Skin epidermis (tissue), 12 donors: ENCODE measurements around the gene FBXL15.

Experiments used
- H3K27ac ChIP-seq, 21 experiments: fragments of 200-600 bp; sonication (generic) in 11 of 21; one replicate each; pipeline ENCODE4 v1.5.0; 2020; ENCODE audit warnings: mild to moderate bottlenecking in 3 of 21, inconsistent platforms in 2 of 21, moderate library complexity in 2 of 21
- H3K4me3 ChIP-seq, 7 experiments: fragments of 200-600 bp; sonication (generic) in 2 of 7; one replicate each; pipeline ENCODE4 v1.5.0; 2020; ENCODE audit warnings: inconsistent platforms in 2 of 7, mild to moderate bottlenecking in 2 of 7, moderate library complexity in 1 of 7

FBXL15 gene, protein sequence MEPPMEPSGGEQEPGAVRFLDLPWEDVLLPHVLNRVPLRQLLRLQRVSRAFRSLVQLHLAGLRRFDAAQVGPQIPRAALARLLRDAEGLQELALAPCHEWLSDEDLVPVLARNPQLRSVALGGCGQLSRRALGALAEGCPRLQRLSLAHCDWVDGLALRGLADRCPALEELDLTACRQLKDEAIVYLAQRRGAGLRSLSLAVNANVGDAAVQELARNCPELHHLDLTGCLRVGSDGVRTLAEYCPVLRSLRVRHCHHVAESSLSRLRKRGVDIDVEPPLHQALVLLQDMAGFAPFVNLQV

DNA sequence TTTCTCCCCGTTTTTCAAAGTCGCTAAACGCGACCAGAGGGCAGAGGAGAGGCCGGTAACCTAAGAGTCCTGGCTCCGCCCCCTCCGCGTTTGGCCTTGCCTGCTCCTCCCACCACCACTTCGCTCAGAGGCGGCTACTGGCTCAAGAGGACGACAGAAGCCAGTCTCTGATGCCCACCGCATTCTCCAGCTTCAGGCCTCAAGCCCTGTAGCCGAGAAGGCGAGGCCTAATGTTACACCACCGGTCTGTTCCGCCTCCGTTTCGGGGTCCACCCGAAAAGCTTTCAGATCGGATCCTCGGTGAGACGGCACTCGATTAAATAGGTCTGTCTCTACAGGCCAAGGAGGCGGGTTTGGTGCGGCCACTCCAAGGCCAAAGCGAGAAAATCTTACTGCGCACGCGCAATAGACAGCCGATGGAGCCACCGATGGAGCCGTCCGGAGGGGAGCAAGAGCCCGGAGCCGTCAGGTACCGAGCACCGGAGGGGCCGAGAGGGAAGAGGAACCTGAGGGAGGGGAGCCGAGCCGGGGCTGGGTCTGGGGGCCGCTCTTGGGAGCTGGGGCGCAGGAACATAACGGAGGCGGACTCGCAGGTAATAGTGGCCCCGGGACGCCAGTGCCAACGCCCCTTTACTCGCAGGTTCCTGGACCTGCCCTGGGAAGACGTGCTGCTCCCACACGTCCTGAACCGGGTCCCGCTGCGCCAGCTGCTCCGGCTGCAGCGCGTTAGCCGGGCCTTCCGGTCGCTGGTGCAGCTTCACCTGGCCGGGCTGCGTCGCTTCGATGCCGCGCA is at the start of gene FBXL15:
FBXL15 (plus strand) TSS at position 123 of the 793 bp plus-strand sequence; CDS start at position 417, 294 bp downstream.
- Histone ChIP-seq H3K4me3 (peak within 1 kb of the TSS; percentile 72 to 89 (median 74)), H3K27ac (peak within 1 kb of the TSS; percentile 62 to 95 (median 88))

DNA sequence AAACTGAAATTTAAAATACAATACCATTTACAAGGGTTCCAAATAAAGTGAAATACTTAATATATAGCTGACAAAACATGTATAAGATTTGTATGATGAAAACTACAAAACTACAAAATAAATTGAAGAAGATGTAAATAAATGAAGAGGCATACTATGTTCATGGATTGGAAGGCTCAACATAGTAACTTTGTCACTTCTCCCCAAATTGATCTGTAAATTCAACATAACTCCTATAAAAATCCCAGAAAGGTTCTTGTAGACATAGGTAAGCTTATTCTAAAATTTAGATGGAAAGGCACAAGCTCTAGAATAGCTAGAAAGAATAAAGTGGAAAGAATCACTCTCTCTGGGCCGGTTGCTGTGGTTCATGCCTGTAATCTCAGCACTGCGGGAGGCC is 49.3 kb upstream of the FBXL15 start:
- Histone ChIP-seq H3K27ac (no peak overlapping the region), H3K4me3 (no peak overlapping the region)

DNA sequence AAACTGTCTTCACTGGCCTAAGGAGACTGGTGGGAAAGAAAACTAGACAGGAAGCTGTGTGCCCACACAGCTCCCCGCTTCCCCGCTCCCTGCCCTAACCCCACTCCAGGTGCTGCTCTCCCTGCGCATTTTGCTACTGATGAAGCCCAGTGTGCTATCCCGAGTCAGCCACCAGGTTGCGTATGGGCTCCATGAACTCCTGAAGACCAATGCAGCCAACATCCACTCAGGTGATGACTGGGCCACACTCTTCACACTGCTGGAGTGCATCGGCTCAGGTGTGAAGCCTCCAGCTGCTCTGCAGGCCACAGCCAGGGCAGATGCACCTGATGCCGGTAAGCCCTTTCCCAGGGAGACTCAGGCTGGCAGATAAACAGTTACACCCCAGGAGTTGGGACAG is 45.4 kb upstream of the FBXL15 start:
- Histone ChIP-seq H3K4me3 (no peak overlapping the region), H3K27ac (no peak overlapping the region)

DNA sequence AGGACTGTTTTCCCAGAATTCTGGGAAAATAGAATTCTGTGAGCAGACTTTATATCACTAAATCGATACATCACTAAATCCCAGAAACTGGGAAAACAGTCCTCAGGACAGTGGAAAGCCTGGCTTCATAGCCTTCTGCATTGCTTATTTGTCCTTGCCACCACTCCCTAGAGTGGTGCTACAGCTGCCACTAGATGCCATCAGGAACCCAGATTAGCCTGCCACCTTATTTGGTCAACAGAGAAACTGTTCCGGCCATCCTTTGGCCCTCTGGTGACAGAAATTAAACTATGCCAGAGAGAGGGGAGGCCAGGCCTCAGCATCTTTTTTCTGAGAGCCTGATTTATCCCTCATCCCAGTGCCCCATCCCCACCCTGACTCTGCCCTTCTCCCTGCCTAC is 44.8 kb upstream of the FBXL15 start:
- Histone ChIP-seq H3K27ac (no peak overlapping the region), H3K4me3 (no peak overlapping the region)

DNA sequence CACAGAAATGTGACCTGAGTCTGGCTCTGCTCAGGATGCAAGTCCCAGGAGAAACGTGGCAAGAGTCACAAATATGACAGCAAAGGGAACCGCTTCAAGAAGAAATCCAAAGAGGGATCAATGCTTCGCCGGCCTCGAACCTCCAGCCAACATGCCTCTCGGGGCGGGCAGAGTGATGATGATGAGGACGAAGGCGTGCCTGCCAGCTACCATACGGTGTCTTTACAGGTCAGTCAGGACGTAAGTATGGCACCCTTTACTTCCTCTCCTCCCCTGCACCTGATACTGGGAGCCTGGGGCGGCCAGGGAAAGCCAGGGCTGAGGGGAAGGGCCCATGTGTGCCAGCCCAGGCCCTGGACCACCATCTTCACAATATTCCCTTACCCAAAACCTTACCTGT is 43.7 kb upstream of the FBXL15 start:
- Histone ChIP-seq H3K4me3 (no peak overlapping the region), H3K27ac (no peak overlapping the region)

DNA sequence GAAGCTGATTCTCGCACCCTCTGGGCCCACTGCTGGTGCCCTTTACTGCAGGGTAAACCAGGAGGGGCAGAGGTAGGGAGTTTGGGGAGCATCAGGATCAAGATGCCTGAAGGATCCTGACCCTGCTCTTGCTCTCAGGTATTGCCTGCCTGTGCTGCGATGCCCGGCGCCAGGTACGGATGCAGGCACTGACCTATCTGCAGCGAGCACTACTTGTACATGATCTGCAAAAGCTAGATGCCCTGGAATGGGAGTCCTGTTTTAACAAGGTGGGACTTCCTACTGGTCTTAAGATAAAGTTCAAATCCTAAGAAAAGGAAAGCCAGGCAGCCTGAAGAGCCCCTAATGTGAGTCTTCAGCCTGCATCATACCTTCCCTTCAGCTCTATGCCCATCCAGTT is 41.3 kb upstream of the FBXL15 start:
- Histone ChIP-seq H3K27ac (no peak overlapping the region), H3K4me3 (no peak overlapping the region)

DNA sequence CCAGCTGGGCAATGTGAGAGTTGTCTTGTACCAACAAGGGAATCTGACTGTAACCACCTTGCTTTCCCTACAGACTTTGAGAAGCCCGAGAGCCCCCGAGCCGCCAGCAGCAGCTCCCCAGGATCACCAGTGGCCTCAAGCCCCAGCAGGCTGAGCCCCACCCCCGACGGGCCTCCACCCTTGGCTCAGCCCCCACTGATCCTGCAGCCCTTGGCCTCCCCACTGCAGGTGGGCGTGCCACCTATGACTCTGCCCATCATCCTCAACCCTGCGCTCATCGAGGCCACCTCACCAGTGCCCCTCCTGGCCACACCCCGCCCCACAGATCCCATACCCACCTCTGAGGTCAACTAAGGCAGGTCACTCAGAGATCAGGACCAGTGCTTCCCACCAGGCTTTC is 38.7 kb upstream of the FBXL15 start:
- H3K4me3 ChIP-seq = no peak overlapping the region
- no peak overlapping the region for H3K27ac ChIP-seq

DNA sequence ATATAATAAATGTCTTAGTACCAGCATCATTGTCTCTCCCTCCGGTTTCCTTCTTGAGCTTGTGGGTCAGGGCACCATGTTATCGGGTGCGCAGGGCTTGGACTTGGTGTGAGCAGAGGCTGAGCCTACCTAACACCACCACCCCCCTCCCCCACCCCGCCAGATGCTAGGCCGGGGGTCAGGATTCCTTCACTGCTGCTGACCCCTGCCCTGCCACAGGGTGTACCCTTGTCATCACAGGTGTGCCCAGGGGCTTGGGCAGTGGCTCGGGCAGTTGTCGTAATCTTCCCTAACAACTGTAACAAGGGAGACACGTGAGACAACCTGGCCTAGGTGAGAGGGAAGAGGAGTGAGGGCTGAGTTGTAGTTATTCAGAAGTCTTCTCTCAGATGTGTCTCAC is 37.8 kb upstream of the FBXL15 start:
- no peak overlapping the region for H3K27ac ChIP-seq
- no peak overlapping the region for H3K4me3 ChIP-seq

DNA sequence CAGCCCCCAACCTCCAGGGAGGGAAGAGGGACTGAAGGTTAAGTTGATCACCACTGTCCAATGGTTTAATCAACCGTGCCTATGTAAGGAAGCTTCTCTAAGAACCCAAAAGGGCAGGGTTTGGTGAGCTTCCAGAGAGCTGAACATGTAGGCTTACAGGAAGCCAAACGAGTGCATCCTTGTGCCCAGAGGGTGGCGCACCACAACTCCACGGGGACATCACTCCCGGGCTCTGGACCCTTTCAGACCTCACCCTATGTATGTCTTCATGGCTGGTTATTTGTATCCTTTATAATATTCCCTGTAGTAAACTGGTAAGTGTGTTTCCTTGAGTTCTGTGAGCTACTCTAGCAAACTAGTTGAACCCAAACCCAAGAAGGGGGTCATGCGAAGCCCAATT is 36.6 kb upstream of the FBXL15 start:
- H3K27ac ChIP-seq = peak overlapping the region in 2 of 21 experiments; percentile 11 to 34
- no peak overlapping the region for H3K4me3 ChIP-seq

DNA sequence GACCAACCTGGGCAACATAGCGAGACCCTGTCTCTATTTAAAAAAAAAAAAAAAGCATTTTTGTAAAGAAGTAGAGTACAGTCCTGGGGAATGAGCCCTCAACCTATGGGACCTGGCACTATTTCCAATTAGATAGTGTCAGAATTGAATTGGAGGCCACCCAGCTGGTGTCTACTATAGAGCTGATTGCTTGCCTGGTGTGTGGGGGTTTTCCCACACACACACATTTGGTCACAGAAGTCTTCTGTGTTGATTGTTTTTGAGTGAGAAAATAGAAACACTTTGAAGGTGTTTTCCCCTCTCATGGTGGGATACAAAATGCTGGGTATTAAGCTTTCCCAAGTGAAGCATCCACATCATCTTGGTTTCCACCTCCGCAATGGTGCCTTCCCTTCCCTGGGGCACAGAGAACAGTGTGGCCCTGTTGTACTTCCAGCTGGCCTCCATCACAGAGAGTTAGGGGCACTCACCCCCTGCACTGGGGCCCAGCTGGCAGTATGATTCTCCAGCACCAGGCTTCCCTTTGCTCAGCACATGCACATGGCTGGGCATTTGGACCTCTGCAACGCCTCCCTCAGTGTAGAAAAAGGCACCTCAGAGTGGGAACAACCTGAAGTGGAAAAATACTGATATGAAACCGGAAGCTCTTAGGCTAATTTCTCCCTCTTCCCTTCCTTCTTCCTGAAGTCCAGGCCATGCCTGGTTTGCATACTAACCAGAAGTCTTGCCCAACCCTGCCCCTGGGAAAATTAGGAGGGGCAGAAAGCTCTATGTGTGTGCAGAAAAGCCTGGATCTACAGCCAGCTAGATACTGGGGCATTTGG is 35.8 kb upstream of the FBXL15 start:
- peak overlapping the region in 6 of 21 experiments; percentile 8 to 49 (median 34) for H3K27ac ChIP-seq
- no peak overlapping the region for H3K4me3 ChIP-seq

DNA sequence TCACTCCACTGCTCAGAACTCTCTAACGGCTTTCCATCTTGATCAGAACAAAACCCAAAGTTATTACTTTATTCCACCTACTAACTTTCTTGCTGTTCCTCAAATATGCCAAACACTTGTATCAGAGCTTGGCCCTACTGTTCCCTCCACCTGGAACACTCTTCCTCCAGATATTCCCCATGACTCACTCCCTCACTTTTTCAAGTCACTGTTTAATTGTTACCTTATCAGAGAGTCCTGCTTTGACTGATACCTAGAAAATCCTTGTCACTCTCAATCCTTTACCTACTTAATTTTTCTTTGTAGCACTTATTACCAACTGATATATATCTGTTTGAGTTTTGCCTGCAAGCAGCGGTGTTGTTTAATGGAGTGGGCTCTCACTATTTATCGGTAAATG is 30.7 kb upstream of the FBXL15 start:
- H3K27ac ChIP-seq = no peak overlapping the region

DNA sequence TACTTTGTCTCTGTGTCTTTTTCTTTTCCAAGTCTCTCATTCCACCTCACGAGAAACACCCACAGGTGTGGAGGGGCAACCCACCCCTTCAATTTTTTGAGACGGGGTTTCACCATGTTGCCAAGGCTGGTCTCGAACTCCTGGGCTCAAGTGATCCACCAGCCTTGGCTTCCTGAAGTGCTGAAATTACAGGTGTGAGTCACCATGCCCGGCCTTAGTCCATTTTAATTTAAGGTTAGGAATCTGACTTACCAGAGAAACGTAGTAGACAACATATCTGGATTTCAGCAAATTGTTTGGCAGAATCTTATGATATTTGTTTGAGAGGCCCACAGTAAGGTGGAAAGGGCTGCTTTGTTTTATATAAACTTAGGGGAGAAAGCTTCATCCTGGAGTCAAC is 28.3 kb upstream of the FBXL15 start:
- no peak overlapping the region for H3K4me3 ChIP-seq
- no peak overlapping the region for H3K27ac ChIP-seq

More for the DNA sequence above, 30.7 kb upstream of the FBXL15 start:
- H3K4me3 ChIP-seq = no peak overlapping the region

DNA sequence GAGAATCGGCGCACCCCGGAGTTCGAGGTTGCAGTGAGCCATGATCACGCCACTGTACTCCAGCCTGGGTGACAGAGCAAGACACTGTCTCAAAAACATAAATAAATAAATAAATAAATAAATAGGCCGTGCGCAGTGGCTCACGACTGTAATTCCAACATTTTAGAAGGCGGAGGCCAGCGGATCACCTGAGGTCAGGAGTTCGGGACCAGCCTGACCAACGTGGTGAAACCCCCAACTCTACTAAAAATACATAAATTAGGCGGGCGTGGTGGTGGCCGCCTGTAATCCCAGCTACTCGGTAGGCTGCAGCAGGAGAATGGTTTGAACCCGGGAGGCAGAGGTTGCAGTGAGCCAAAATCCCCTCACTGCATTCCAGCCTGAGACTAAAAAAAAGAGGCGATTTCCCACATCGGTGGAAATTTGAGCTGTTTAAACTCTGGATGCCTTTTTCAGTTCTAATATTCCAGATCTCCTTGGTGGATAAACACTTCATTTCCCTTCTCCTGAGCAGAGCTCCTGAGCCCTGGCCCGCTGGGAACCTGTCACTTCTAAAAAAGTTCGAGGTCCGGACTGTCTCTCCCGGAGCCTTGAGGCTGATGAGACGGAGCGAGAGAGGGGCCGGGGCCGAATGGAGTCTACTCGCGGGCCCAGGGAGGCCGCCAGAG is 27.1 kb upstream of the FBXL15 start:
- Histone ChIP-seq H3K4me3 (peak overlapping the region; percentile 63 to 81 (median 71)), H3K27ac (peak overlapping the region in 20 of 21 experiments; percentile 84 to 99 (median 96))

DNA sequence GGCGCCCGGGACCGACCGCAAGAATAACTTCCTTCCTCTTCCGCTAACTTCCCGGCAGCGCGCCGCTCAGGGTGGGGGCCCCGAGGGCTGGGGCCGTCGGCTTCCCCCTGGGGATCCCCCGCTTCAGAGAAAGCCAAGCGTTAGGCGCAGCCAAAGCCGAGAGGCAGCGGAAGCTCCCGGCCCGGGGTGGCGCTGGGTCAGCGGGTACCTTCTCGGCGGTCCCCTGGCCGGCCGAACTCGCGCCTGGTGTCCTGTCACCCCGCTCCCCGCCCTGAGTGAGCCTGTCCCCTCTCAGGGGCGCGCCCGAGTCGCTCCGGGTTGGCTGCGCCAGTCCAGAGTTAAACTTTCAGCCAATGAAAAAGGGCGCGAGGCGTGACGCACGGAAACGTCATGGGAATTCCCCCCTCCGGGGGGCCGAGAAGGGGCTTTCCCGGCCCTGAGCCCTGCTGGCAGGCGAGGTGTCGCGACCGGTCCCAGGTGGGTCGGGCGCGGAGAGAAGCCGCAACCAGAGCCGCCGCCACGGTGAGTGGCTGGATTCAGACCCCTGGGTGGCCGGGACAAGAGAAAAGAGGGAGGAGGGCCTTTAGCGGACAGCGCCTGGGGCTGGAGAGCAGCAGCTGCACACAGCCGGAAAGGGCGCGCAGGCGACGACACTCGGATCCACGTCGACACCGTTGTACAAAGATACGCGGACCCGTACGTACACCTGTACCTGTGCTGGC is 26.4 kb upstream of the FBXL15 start:
- H3K27ac ChIP-seq = peak overlapping the region; percentile 81 to 99 (median 95)
- peak overlapping the region; percentile 63 to 81 (median 71) for H3K4me3 ChIP-seq

DNA sequence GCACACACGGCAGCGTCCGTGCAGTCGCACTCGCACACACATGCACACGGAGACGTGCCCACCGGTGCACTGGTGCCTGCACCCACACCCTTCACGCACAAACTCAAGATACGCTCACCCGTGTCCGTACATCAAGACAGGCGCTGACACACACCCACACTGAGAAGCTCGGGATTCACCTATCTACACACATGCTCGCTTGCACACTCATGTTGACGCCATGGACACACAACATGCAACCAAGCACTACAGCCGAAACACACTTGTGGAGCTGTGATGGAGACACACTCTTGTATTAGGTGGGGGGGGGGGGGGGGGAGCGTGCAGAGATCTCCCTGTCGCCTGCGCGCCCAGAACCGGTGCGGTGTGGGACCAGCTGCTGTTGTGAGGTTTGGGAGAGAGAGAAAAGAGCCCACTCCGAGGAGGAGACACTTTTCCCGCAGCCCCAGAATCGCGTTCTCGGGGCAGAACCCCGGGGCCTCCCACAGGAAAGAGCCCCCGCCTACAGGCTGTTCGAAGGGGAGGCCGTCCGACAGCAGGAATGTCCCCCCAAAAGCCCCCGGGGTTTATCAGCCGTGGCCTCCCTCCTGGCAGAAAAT is 25.7 kb upstream of the FBXL15 start:
- H3K4me3 ChIP-seq = peak overlapping the region; percentile 63 to 81 (median 71)
- peak overlapping the region; percentile 81 to 99 (median 95) for H3K27ac ChIP-seq

DNA sequence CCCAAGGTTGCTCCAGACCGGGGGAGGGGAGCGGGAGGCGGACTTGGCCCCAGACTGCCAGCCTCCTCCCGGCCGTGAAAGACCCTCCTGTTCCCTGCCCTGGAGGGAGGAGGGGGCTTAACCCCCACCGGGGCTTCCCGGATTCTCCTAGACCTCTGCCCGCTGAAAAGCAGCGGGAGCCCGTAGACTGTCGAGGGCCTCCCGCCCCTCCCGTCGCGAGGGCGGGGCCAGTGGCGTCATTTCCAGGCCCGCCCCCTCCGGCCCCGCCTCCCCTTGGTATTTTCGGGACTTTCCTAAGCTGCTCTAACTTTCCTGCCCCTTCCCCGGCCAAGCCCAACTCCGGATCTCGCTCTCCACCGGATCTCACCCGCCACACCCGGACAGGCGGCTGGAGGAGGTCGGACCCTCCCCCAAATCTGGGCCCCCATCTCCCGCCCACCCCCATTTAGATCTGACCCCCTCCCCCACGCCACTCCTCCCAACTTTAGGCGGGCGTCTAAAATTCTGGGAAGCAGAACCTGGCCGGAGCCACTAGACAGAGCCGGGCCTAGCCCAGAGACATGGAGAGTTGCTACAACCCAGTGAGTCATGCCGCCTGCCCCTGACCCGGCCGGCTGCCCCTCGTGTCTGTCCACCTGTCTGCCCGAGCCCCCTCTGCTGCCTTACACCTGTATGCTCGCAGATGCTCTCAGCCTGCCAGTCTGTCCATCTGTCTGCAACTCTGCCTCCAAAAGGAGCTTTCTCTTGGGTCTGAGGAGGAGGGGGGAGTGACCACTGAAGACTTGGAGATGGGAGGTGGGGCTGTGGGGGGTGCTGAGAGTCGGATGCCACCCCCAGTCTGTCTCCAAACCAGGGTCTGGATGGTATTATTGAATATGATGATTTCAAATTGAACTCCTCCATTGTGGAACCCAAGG is 25.0 kb upstream of the FBXL15 start, which contains the start of gene NFKB2:
NFKB2 (plus strand) TSS at position 306 of the 917 bp plus-strand sequence; CDS start at position 561, 255 bp downstream.
- peak within 1 kb of the TSS; percentile 81 to 99 (median 95) for H3K27ac ChIP-seq
- H3K4me3 ChIP-seq = peak within 1 kb of the TSS; percentile 63 to 81 (median 71)

DNA sequence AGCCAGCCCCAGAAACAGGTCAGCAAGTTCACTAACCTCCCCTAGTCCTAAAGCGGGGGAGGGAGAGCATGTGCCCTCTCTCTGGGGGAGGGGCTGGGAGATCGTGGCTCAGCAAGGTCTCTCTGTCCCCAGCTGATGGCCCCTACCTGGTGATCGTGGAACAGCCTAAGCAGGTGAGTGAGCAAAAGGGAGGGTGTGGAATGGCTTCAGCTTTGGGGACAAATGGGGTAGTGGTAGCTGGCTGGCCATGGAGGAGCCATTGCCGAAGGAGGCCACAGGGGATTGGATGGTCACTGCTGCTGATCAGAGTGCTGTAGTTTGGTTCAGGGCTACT is 24.4 kb upstream of the FBXL15 start:
- peak overlapping the region in 19 of 21 experiments; percentile 85 to 99 (median 96) for H3K27ac ChIP-seq
- H3K4me3 ChIP-seq = peak overlapping the region; percentile 63 to 81 (median 71)
